HG03469 (cell line): ENCODE data around the gene RBM47.
"Not testable (repeated sequence)": the region's sequence is repeated elsewhere in the genome, so short reads cannot be mapped to it uniquely, and the experiment has no call there.

ENCODE experiments used
- ATAC-seq: cut with Tn5 transposase; IDR thresholded peaks from one replicate; pipeline ENCODE4 v1.9.1; 2021; ENCODE audit warnings: mild to moderate bottlenecking, moderate library complexity, moderate number of reproducible peaks; ENCODE audit not compliant: unreplicated experiment

RBM47 gene

GRCh38 chr4:40564815-40565483 lies 64.7 kb downstream of the RBM47 start:
- ATAC-seq = no peak

DNA sequence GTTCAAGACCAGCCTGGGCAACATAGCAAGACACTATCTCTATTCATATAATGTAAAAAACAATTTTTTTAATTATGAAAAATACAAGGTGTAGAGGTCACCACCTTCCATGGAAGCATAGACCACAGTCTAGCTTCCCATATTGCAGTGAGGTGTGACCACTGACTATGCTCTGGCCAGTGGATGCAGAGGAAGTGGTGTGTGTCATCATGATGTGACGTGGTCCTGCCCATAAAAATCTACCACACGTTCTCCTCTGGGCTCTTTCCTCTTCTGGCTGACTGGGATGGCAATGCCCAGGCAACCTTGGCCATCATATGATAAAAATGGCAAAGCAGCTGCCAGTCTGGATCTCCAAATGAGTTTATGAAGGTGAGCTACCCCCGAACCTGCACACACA lies 65.7 kb downstream of the RBM47 start:
- no peak for ATAC-seq

DNA sequence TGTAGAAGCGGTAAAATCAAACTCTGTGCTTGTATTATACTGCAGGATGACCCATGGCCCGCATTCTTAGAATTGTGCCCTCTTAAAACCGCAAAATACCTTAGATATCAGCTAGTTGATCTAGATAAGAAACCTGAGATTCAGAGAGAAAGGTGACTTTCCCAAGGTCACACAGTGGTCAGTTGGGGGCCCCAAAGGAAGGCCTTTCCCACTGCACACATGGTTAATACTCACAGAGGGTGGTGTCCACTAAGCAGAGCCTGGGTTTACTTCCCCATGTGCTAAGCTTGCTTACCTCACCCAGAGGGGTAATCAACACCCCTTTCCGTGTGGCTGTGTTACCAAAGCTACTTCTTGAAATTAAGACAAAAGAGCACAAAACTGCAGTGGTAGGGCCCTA lies 66.3 kb downstream of the RBM47 start:
- no peak for ATAC-seq

DNA sequence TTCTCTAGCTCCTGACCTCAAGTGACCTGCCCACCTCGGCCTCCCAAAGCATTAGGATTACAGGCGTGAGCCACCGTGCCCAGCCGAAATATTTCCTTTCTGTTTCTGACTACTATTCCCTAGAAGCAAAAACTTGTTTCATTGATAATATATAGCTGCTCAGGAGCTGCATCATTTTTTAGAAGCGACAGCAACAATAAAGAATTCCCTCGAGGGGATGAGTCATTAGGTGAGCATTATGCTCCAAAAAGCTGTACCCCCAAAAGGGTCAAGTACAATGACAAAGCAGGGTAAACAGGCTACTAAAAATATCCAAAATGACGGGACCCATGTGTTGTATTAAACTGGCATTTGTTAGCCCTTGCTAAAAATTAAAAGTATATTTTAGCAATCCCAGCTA lies 67.0 kb downstream of the RBM47 start:
- ATAC-seq = no peak

DNA sequence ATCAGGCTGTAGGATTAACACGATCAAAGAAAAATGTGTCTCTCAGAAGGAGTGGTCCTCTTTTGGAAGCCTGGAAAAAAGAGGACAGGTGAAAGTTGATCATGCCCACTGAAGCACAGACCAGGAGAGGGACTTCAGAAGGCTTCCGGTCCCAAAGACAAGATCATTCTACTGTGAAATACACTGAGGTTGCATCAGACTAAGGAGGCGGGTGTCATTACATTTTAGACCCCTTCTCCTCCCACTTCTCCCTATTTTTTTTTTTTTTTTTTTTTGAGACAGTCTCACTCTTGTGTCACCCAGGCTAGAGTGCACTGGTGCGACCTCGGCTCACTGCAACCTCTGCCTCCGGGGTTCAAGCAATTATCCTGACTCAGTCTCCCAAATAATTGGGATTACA lies 67.5 kb downstream of the RBM47 start:
- no peak for ATAC-seq

DNA sequence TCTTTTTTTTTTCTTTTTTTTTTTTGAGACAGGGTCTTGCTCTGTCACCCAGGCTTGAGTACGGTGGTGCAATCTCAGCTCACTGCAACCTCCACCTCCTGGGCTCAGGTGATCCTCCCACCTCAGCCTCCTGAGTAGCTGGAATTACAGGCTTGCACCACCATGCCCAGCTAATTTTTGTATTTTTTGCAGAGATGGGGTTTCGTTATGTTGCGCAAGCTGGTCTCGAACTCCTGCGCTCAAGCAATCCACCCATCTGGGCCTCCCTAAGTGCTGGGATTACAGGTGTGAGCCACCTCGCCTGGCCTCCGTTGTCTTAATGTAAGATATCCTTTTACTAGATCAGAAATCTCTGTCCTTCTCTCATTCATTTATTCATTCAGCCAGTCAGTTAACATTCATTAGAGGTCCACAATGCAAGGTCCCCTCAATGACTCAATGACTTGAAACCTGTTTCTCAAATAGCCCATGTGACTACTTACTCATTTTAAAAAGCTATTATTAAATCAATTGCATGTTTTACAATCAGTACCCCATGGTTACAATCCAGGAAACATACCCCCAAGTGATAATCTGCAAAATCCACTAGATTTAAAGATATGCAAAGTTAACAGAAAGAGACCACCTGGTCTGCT lies 68.0 kb downstream of the RBM47 start:
- not testable (repeated sequence) for ATAC-seq

GRCh38 chr4:40559585-40560465 lies 69.8 kb downstream of the RBM47 start:
- peak; percentile 65 for ATAC-seq

DNA sequence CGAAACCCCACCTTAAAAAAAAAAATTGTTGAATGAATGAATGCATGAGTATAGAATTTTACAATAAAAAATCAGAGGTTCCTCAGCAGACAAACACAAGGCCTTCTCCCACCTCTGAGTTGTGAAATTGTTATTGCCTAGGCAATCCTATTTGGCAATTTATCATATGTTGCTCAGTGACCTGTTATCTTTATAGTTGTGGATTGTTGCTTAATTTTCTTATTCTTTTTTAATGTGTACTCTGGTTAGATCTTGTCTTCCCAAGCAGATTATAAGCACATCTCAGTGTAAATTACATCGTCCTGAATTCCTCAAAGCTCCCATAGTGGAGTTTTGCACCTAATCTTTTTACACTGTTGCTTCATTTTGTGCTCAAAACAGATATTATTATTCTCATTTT lies 71.9 kb downstream of the RBM47 start:
- no peak for ATAC-seq

DNA sequence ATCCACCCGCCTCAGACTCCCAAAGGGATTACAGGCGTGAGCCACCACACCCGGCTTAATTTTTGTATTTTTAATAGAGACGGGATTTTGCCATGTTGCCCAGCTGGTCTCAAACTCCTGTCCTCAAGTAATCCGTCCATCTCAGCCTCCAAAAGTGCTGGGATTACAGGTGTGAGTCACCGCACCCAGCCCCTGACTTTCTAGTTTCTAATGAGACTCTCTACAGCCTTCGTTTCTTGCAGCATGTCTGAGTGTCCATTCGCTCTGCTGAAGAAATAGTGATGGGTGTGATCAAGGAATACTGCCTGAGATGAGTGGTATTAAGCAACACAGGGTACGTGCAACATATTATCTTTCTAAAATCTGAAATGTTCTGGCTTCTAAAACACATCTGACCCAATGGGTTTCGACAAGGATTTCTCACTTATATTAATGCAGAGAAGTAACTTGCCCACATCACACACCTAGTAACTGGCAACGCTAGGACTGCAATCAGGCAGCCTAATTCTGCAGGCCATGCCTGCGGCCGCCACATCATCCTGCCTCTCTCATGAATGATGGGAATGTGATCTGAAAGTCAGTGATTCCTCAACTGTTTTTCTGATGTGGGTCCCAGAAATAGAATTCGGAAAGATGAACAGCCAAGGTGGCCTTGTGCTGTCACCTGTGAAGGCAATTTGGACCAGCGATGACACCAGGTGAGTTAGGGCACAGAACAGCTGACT lies 74.3 kb downstream of the RBM47 start:
- no peak for ATAC-seq

- not testable (repeated sequence) for ATAC-seq
Observed at GRCh38 chr4:40554641-40555040, 75.0 kb downstream of the RBM47 start.

GRCh38 chr4:40553995-40554394 lies 75.7 kb downstream of the RBM47 start:
- no peak for ATAC-seq

DNA sequence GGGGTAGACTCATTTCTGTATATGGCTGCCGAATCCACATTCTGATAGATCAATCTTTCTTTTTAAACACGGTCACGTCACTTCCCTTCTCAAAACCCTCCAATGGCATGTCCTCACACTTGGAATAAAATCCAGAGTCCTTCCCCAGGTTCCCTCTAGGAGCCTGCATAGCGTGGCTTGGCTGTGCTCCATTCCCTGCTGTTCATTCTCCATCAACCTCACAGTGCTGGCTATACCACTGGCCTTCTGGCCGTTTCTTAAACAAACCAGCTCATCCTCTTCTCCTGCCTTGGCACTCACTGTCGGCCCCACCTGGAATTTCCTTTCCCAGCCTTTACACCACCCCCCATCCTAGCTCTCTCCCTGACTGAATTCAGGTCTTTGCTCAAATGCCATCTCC lies 77.1 kb downstream of the RBM47 start:
- no peak for ATAC-seq

- not testable (repeated sequence) for ATAC-seq
Observed at GRCh38 chr4:40551568-40552136, 78.0 kb downstream of the RBM47 start.

GRCh38 chr4:40550948-40551462 lies 78.7 kb downstream of the RBM47 start:
- ATAC-seq = peak; percentile 56

GRCh38 chr4:40550196-40550595 lies 79.5 kb downstream of the RBM47 start:
- no peak for ATAC-seq

DNA sequence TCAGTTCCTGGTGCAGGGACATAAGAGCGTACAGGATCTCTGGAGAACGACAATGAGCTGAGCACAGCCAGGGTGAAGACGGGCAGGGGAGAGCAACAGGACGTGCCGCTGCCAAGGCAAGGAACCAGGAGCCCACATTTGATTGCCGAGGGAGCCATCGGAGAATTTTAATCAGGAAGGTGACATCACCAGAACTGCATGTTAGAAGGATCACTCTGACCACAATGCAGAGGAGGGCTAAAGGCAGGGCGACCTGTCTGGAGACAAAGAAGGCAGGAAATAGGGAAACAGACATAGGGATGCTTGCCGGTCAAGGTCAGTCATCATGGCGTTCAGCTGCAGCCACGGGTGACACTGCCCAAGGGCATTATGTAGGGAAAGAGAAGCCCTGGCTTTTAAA lies 81.4 kb downstream of the RBM47 start:
- ATAC-seq = no peak

- ATAC-seq = no peak
Observed at GRCh38 chr4:40547789-40548132, 81.9 kb downstream of the RBM47 start.

DNA sequence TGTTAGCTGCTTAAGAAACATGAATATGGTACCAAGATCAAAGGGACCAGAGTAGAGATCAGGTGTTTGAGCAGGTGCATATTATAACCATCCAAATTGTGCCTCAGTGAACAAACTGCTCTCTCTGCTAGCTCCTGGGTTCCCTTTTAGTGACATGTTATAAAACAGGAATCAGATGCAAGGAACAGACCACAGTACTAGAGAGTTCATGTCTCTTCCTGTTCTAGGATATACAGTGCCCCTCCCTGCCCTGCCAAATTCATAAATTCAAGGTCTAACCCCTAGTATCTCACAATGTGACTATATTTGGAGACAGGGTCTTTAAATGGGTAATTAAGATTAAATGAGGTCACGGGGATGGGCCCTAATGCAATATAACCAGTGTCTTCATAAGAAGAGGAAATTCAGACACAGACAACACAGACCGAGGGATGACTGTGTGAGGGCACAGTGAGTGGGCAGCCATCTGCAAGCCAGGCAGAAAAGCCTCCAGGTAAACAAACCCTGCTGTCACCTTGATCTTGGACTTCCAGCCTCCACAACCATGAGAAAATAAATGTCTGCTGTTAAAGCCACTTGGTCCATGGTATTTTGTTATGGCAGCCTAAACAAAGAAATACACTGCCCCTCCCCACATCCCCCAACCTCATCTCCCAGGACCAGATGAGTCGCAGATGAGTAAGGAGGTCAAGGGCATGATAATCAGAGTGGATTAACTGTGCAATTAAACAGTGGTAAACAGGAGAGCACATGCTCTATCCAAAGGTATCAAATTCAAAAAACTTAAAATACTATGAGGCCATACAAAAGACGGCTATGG lies 82.5 kb downstream of the RBM47 start:
- no peak for ATAC-seq

- no peak for ATAC-seq
Observed at GRCh38 chr4:40546506-40546905, 83.2 kb downstream of the RBM47 start.

DNA sequence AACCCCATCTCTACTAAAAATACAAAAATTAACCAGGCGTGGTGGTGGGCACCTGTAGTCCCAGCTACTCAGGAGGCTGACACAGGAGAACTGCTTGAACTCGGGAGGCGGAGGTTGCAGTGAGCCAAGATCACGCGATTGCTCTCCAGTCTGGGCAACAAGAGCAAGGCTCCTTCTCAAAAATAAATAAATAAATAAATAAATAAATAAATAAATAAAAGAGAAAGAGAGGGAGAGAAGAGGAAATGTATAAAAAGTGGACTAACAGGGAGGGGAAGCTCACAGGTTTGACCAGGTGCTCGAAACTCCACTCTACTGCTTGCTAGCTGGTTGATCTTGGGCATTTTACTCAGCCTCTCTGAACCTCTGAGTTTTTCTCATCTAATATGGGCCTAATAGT lies 84.2 kb downstream of the RBM47 start:
- ATAC-seq = not testable (repeated sequence)
